Stimulated activated CD4-positive, alpha-beta T cell treated with anti-CD3 and anti-CD28 coated beads, TNF-alpha, amount 100 ng/mL, for 4 hours (primary cell): ENCODE data around the gene PLXNC1.

Experiments used
- DNase-seq, 3 experiments: peaks; one replicate each; pipeline ENCODE4 v3.0.0-alpha.2; 2020; ENCODE audit warnings: low read depth in 3 of 3

PLXNC1 gene

GRCh38 chr12:94147991-94148738, at the start of gene PLXNC1:
Gene PLXNC1 (plus strand): TSS chr12:94148577. CDS start chr12:94148972, 395 bp downstream.
- peak; percentile 51 to 56 (median 55) for DNase-seq

DNA sequence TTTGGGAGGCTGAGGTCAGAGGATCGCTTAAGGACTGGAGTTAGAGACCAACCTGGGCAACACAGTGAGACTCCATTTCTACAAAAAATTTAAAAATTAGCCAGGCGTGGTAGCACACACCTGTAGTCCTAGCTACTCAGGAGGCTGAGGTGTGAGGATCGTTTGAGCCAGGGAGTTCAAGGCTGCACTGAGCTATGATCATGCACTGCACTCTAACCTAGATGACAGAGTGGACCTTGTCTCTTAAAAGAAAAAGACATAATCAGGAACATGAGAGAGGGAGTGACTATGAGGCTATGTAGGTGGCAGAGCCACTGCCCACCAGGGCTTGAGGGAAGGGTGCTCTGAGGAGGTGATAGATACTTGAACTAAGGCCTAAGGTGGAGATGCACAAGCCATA, 49.2 kb upstream of the PLXNC1 start:
- DNase-seq, result no peak

- no peak for DNase-seq
These were observed 48.7 kb upstream of the PLXNC1 start for GRCh38 chr12:94099632-94100031.

- DNase-seq, result no peak
These were observed 48.2 kb upstream of the PLXNC1 start for GRCh38 chr12:94100211-94100627.

DNA sequence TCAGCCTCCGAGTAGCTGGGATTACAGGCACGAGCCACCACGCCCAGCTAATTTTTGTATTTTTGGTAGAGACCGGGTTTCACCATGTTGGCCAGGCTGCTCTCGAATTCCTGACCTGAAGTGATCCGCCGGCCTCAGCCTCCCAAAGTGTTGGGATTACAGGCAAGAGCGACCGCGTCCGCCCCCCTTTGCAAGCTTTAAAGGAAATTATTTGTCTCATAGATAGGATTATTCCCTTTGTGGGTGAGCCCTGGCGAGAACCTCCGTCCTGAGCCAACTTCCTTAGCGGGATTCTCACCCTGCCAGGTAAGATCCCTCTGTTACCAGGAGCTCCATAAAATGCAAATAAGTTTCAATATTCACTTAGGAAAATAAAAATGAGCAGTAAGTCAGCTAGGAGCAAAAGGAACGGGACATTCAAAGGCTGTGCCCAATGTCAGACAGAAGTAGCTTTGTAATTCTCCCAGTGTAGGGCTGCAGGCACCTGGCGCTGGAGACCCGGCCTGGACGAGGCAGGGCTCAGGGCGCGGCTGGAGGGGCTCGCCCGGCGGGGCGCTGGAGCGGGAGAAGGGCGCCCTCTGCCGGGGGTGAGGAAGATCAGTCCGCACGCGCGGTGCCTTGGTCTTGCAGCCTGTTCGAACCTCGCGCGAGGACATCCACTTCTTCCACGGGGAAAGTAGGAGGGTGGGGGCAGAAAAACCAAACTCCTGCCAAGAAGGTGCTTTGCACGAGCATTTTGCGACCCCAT, 47.2 kb upstream of the PLXNC1 start:
- DNase-seq, result peak; percentile 62 to 73 (median 68)

DNA sequence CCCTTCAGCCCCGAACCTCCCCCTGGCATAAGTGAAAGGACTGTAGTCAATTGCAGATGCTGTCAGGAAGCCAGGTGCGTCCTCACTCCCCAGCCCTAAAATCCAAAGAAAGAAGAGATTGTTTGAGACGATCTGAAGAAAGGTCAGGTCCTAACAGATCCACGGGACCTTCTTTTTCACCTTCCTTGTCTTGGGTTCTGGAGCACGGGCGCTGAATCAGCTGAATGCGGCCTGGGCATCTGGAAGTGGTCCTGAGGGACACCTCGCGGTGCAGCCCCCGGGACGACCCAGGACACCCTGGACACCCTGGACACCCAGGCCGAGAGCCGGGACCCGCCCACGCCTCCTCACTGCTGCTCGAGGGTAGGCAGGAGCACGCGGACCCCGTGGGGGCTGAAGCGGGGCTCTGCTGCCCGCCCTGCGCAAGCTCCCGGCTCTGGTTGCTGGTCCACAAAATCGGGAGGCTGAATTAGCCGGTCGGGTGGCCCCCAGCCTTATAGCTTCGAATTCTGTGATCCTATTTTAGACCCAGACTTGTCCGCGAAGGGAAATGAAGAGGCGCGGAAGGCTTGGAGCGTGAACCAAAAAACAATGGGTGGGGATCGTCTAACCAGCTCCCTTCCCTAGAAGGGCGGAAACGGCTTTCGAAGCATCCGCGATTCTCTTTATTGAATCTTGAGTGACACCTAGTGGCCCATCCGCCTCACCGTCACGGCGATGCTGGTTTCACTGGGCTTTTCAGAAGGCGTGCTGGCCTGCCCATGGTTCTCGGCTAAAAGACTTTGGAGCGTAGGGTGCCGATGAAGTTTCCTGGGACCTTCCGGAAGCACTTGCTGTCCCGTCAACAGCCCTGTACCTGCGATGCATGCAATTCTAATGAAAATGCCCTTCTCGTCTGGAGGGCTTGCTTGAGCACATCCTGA, 46.4 kb upstream of the PLXNC1 start:
- DNase-seq, result peak; percentile 63 to 75 (median 71)

DNA sequence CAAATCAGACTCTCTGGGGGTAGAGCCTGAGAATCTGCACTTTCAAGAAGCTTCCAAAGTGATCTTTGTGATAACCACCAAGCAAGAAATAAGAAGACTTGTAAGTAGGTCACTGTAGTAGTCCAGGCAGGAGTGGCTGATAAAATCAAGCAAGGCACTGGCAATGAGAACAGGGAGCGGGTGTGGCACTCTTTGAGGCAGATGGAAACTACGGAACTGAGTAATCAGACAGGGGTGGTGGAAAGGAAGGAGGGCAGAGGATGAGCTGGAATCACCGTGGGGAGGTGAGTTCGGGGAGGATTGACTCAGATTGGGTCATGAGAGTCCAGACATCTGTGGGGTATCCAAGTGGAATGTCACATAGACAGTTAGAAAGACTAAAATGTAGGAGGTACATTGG, 44.4 kb upstream of the PLXNC1 start:
- DNase-seq, result no peak

- no peak for DNase-seq
These were observed 40.5 kb upstream of the PLXNC1 start for GRCh38 chr12:94107910-94108309.

DNA sequence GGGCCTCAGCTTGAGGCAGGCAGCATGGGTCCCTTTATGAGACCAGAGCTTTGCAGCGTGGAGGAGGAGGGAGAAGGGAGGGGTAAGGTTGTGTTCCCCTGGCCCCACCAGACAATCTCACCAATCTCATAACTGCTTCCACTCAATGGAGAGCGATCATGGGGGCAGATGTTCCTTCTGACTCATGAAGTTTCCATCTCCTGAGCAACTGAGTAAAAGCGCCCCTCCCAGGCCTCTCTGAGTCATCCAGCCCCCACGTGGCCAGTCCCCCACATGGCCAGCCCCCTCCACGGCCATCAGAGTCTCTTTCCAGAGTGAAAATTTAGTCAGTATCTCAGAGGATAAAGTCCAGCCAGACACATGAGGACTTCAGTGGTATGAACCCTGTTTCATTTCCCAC, 39.2 kb upstream of the PLXNC1 start:
- peak in 2 of 3 experiments; percentile 25 to 45 for DNase-seq

DNA sequence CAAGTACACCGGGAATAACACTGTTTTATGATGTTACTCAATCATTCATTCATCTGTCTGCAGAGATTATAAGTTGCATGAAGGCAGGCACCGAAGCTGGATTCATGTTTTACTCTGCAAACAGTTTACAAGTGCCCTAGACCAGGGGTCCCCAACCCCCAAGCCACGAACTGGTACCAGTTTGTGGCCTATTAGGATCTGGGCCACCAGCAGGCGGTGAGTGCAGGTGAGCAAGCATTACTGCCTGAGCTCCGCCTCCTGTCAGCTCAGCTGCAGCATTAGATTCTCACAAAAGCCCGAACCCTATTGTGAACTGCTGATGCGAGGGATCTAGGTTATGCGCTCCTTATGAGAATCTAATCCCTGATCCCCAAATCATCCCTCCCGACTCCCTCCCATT, 38.1 kb upstream of the PLXNC1 start:
- DNase-seq, result no peak

- no peak for DNase-seq
These were observed 37.1 kb upstream of the PLXNC1 start for GRCh38 chr12:94111302-94111701.

DNA sequence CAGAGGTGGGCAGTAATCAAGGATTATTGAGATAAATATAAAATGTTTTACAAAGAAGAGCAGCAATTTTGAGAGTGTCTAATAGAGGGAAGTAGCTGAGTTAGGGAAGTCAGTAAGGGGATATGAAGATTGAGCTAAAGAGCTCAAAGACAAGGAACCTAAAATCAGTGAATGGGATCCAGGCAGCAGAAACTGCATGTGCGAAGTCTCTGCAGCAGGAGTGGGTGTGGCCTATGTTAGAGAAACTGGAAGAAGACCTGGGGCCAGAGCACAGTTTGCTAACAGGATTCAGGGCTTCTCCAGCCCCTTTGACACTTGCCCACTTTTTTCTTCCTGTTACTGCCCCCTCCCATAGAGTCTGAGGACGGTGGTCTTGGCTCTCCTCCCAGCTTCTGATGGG, 36.3 kb upstream of the PLXNC1 start:
- no peak for DNase-seq

DNA sequence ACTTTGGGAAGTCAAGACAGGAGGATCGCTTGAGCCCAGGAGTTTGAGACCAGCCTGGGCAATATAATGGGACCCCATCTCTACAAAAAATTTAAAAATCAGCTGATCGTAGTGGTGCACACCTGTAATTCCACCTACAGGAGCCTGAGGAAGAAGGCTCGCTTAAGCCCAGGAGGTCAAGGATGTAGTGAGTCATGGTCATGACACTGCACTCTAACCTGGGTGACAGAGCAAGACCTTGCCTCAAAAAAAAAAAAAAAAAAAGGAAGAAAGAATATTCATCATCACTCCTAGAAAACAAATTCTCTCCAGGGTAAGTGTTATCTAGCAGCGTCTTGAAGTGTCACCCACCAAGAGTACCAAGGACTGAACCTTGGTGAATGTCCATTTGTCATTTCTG, 34.2 kb upstream of the PLXNC1 start:
- no peak for DNase-seq

DNA sequence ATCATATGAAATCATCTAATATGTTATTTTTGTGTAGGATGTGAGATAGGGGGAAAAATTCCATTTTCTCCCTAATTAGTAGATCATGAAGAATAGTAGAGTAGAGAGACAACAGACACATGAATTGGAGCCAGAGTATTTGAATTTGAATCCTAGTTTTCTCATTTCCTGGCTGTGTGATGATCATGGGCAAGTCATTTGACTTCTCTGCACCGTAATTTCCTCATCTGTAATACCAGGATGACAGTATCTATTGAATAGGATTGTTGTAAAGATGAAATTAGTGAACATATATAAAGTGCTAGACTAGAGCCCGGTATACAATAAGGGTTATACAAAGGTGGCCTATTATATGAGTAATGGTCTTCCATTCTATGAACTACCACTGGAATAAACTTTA, 32.2 kb upstream of the PLXNC1 start:
- no peak for DNase-seq

GRCh38 chr12:94121886-94122285, 26.5 kb upstream of the PLXNC1 start:
- no peak for DNase-seq

- no peak for DNase-seq
These were observed 25.8 kb upstream of the PLXNC1 start for GRCh38 chr12:94122591-94122990.

GRCh38 chr12:94123127-94123526, 25.2 kb upstream of the PLXNC1 start:
- no peak for DNase-seq

DNA sequence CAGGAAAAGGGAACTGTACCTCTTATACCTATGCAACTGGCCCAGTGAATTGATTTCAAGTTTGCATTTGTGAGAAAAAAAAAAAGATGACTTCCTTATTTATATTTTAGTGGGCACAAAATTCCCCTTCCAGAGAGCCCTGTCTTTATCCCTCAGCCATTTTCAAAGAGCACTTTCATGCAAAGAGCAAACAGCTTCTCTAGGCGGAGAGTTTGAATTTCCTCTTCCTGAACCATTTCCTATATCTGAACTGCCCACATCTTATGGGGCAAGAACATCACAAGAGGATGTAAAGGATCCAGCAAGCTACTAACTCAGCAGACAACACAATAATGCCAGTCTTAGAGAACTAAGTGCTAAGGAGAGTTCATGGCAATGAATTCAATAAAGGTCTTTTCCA, 22.3 kb upstream of the PLXNC1 start:
- no peak for DNase-seq

DNA sequence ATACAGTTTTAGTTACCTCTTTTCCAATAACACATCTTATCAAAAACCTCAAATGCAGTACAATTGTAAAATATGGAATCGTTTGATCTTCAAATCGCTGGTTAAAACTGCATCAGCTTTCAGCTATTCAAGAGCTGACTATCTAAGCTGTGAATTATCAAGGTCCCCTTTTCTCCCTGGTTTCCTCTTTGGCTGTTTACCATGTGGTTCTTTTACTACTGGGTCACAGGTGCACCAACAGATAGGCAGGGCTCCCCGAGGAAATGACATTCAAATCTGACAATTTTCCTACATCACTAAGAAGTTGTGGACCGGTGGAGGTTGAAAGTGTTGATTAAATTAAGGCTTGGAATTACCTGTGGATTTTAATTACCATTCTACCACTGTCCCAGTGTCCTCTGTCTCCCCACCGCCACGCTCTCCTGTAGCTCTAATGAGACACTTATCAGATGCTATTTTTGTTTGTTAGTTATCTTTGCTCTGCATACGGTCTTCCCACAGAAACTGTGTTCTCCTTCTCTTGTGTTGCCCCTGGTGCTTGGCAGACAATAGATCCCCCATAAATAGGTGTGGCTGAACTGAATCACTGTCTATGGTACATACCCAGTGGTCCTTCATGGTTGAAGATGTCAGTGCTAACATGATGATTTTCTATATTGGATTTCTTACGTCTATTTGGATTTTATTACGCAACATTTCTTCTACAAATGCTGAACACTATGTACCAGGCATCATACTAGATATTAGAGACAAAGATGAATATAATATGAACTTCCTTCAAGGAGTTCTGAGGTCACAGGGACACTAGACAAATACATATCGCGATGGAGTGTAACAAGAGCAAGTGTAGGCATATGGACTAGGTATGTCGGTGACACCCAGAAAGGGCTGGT, 20.9 kb upstream of the PLXNC1 start:
- no peak for DNase-seq

DNA sequence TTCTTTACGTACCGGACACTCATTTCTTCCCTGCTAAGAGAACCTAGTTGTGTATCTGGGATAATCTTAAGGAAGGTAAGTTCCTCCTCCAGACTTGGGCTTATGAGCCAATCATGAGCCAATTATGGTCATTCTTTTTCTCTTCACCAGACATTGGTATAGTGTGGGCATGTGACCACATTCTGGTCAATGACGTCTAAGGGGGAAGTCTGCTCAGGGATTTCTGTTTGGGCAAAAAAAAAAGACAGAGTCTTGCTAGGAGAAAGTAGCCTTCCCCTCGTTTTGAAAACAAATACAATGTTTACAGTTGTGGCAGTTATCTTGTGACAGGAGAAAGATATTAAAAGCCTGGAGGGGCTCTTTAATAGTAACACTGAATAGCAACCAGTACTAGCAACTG, 20.1 kb upstream of the PLXNC1 start:
- no peak for DNase-seq
